Keratinocyte (primary cell): ENCODE data around the gene VTI1A. TPM values are rescaled to one million over a fixed set of nuclear protein-coding genes. Genes with fewer than 3 reads are reported as not detected.

Source experiments
- DNase-seq: peaks from one replicate; pipeline ENCODE4 v3.0.0-alpha.2; 2011; ENCODE audit warnings: low read depth, missing footprints, low spot score
- FAIRE-seq: peaks from 2 replicates; lab custom pipeline; 2011; peaks lifted over from hg19 to GRCh38; lab: Jason Lieb, UNC
- H2AFZ ChIP-seq: 2 replicates; pipeline ENCODE4 v1.6.0; 2012; ENCODE audit warnings: low read length, control low read depth, inconsistent platforms; ENCODE audit not compliant: control insufficient read depth
- H3K27ac ChIP-seq: 2 replicates; pipeline ENCODE4 v1.5.1; 2011; ENCODE audit warnings: low read length; ENCODE audit not compliant: control insufficient read depth, insufficient read depth
- H3K27me3 ChIP-seq: 3 replicates; pipeline ENCODE4 v1.6.0; 2011; ENCODE audit warnings: low read length; ENCODE audit not compliant: control insufficient read depth, insufficient read depth; ENCODE audit errors: extremely low read depth
- H3K36me3 ChIP-seq, 2 experiments: 2 replicates in 1 of 2; 3 replicates in 1 of 2; pipeline ENCODE4 v1.5.1; 2011; ENCODE audit warnings: low read length in 2 of 2, mild to moderate bottlenecking in 1 of 2; ENCODE audit not compliant: control insufficient read depth in 2 of 2, insufficient read depth in 2 of 2; ENCODE audit errors: extremely low read depth in 1 of 2
- H3K4me1 ChIP-seq: 3 replicates; pipeline ENCODE4 v1.5.1; 2011; ENCODE audit warnings: low read length; ENCODE audit not compliant: control insufficient read depth, insufficient read depth; ENCODE audit errors: extremely low read depth
- H3K4me2 ChIP-seq: 3 replicates; pipeline ENCODE4 v1.6.0; 2011; ENCODE audit warnings: low read depth, low read length; ENCODE audit not compliant: control insufficient read depth, insufficient read depth; ENCODE audit errors: extremely low read depth
- H3K4me3 ChIP-seq, 3 experiments: fragments of 200-600 bp in 1 of 3; sonication (generic) in 1 of 3; 2 replicates in 2 of 3; 3 replicates in 1 of 3; pipeline ENCODE4 v1.5.1; 2011 to 2016; ENCODE audit warnings: low read length in 3 of 3, mild to moderate bottlenecking in 3 of 3, control low read depth in 2 of 3, inconsistent platforms in 1 of 3, low read depth in 1 of 3, mixed read lengths in 1 of 3, mixed run types in 1 of 3, moderate library complexity in 1 of 3; ENCODE audit not compliant: control insufficient read depth in 2 of 3, insufficient read depth in 2 of 3; ENCODE audit errors: extremely low read depth in 1 of 3
- H3K79me2 ChIP-seq: 2 replicates; pipeline ENCODE4 v1.6.0; 2012; ENCODE audit warnings: low read length; ENCODE audit not compliant: control insufficient read depth, insufficient read depth
- H3K9ac ChIP-seq: 3 replicates; pipeline ENCODE4 v1.6.0; 2011; ENCODE audit warnings: low read length; ENCODE audit not compliant: control insufficient read depth, insufficient read depth; ENCODE audit errors: extremely low read depth
- H3K9me1 ChIP-seq: 3 replicates; pipeline ENCODE4 v1.6.0; 2011; ENCODE audit warnings: low read length; ENCODE audit not compliant: control insufficient read depth, insufficient read depth; ENCODE audit errors: extremely low read depth
- H3K9me3 ChIP-seq: 2 replicates; pipeline ENCODE4 v1.5.1; 2012; ENCODE audit warnings: low read depth, low read length; ENCODE audit not compliant: control insufficient read depth
- H4K20me1 ChIP-seq: 3 replicates; pipeline ENCODE4 v1.6.0; 2011; ENCODE audit warnings: low read length; ENCODE audit not compliant: control insufficient read depth, insufficient read depth; ENCODE audit errors: extremely low read depth
- EZH2 ChIP-seq: IDR thresholded peaks from one replicate; pipeline ENCODE4 v1.6.1; 2012; ENCODE audit warnings: inconsistent platforms, mild to moderate bottlenecking, low read length, moderate library complexity
- dilution Hi-C: fragments of 300-500 bp; cut with MboI; formaldehyde crosslinking; loops from one replicate; pipeline ENCODE4 v1.7.0; 2020; ENCODE audit warnings: low sequenced_read_pairs; ENCODE audit not compliant: extremely low pct_ligation_motif_present
- polyA plus RNA-seq, 5 experiments: library from polyadenylated mRNA; depleted of rRNA in 3 of 5; stranded (reverse) in 3 of 5; stranded (forward) in 1 of 5; unstranded in 1 of 5; fragments of >200 nt; gene quantifications; 1 replicate in 1 of 5; 2 replicates in 3 of 5; 3 replicates in 1 of 5; pipeline versions ENCODE4 v1.2.1 to v1.2.3, GENCODE V29; 2011 to 2012; ENCODE audit warnings: missing spikeins in 2 of 5, low read depth in 1 of 5, low replicate concordance in 1 of 5
- TF ChIP-seq, protein P1 (sequence below), 3 experiments: IDR thresholded peaks in 1 of 3; conservative IDR thresholded peaks in 1 of 3; optimal IDR thresholded peaks in 1 of 3; 2 replicates in 2 of 3; 3 replicates in 1 of 3; pipeline versions ENCODE3 to v1.5.1; 2011; ENCODE audit warnings: low read length in 3 of 3, mild to moderate bottlenecking in 3 of 3, moderate library complexity in 2 of 3, control low read depth in 1 of 3, inconsistent platforms in 1 of 3; ENCODE audit not compliant: insufficient read depth in 2 of 3; ENCODE audit errors: extremely low read depth in 1 of 3

Gene VTI1A
- polyA plus RNA-seq, 1 donor (not counting 4 experiments of a cell fraction or from before 2014, with no cell fraction given) = 18.5 TPM

DNA sequence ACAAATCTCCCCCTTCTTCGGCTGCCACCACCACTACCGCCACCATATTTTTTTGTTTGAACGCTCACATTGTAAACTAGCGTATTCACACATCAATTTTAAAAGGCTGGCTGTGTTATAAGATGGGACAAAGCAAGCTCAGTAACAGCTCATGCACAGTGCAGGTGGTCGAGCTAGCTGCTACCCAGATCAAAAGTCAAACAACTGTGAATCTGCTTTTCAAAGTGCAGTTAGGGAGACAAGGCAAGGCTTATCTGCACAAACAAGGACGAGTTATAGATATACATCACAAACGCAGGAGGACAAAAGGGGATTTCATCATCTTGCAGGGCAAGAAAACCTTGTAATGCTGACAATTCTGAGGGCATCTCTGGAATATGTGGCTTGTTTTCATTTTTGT lies 231.6 kb downstream of the VTI1A start:
- no peak overlapping the region for H2AFZ ChIP-seq
- no peaks in the 10 kb centered on the region for H3K36me3 ChIP-seq
- TF ChIP-seq, protein P1, sequence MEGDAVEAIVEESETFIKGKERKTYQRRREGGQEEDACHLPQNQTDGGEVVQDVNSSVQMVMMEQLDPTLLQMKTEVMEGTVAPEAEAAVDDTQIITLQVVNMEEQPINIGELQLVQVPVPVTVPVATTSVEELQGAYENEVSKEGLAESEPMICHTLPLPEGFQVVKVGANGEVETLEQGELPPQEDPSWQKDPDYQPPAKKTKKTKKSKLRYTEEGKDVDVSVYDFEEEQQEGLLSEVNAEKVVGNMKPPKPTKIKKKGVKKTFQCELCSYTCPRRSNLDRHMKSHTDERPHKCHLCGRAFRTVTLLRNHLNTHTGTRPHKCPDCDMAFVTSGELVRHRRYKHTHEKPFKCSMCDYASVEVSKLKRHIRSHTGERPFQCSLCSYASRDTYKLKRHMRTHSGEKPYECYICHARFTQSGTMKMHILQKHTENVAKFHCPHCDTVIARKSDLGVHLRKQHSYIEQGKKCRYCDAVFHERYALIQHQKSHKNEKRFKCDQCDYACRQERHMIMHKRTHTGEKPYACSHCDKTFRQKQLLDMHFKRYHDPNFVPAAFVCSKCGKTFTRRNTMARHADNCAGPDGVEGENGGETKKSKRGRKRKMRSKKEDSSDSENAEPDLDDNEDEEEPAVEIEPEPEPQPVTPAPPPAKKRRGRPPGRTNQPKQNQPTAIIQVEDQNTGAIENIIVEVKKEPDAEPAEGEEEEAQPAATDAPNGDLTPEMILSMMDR (optimal IDR thresholded peaks at IDR 0.05 in 1 of 3, IDR thresholded peaks at IDR 0.05 in 1 of 3, conservative IDR thresholded peaks at IDR 0.05 in 1 of 3; ENCODE audit: extremely low read depth in 1 of 3, insufficient read depth in 2 of 3, low read length in 3 of 3) = no peak
- no peak for TF ChIP-seq EZH2
- H3K4me3 ChIP-seq = no peak overlapping the region
- no peak overlapping the region for H3K4me2 ChIP-seq
- H3K79me2 ChIP-seq = no peaks in the 10 kb centered on the region
- H3K9ac ChIP-seq = no peak overlapping the region
- H3K4me1 ChIP-seq = no peaks in the 10 kb centered on the region
- H3K27ac ChIP-seq = no peak overlapping the region
- no peaks in the 10 kb centered on the region for H3K27me3 ChIP-seq
- no peaks in the 10 kb centered on the region for H4K20me1 ChIP-seq
- no peak for FAIRE-seq
- dilution Hi-C loops = no loop called here
- H3K9me1 ChIP-seq = no peaks in the 10 kb centered on the region
- DNase-seq = no peak
- H3K9me3 ChIP-seq = no peaks in the 10 kb centered on the region

DNA sequence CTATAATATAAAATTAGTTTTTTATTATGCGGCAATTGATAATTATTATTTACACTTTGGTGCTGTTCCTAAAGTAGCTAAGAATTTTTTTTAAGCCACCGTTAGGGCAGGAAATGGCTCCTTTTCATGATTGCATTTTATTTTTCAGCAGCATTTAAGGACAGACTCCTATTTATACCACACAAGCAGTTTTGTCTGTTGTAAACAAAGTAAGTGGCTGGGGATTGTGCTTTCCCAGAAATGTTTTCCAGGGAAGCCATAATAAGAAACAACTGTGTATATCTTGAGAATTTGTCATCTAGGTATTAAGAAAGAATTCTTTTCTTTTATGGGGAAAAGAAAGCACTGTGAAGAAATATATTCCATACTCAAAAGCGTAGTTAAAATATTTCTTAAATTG lies 232.0 kb downstream of the VTI1A start:
- dilution Hi-C loops = no loop called here
- Histone ChIP-seq H3K79me2 (no peaks in the 10 kb centered on the region), H3K9me1 (no peaks in the 10 kb centered on the region)

More for the DNA sequence above, 232.0 kb downstream of the VTI1A start:
- Histone ChIP-seq H3K9me3 (no peaks in the 10 kb centered on the region), H3K36me3 (no peaks in the 10 kb centered on the region), H3K9ac (no peak overlapping the region), H4K20me1 (no peaks in the 10 kb centered on the region), H3K4me1 (no peaks in the 10 kb centered on the region), H3K27ac (no peak overlapping the region), H3K4me2 (no peak overlapping the region), H2AFZ (no peak overlapping the region), H3K4me3 (no peak overlapping the region), H3K27me3 (no peaks in the 10 kb centered on the region)
- DNase-seq = no peak
- no peak for FAIRE-seq
- TF ChIP-seq EZH2 = no peak
- TF ChIP-seq, protein P1 (optimal IDR thresholded peaks at IDR 0.05 in 1 of 3, IDR thresholded peaks at IDR 0.05 in 1 of 3, conservative IDR thresholded peaks at IDR 0.05 in 1 of 3; ENCODE audit: extremely low read depth in 1 of 3, insufficient read depth in 2 of 3, low read length in 3 of 3) = no peak
